ENCODE results near the gene STPG2.

The STPG2 gene

GRCh38 chr4:97665553-97665952 lies 477.7 kb downstream of the STPG2 start:
- no peak overlapping the region for H3K27ac ChIP-seq
- DNase-seq (ENCODE audit: low spot score), result no peak
- POLR2A ChIA-PET (ENCODE audit: low non-redundant PET), result no interaction called here
- TF ChIP-seq CTCF (conservative IDR thresholded peaks at IDR 0.05; ENCODE audit: low read depth), result no peak
- CTCF ChIA-PET, result interaction anchor here (0.7 kb wide), 1 partner anchor 1415 kb away, joined by 3 read pairs; no protein-coding TSS in a partner anchor

- TF ChIP-seq CTCF (conservative IDR thresholded peaks at IDR 0.05; ENCODE audit: low read depth), result no peak
- CTCF ChIA-PET, result interaction anchor here (0.7 kb wide), 1 partner anchor 1416 kb away, joined by 3 read pairs; no protein-coding TSS in a partner anchor
- no peak for DNase-seq (ENCODE audit: low spot score)
- H3K27ac ChIP-seq, result no peak overlapping the region
- POLR2A ChIA-PET (ENCODE audit: low non-redundant PET), result no interaction called here
Observed at GRCh38 chr4:97664741-97665140, 478.5 kb downstream of the STPG2 start.

GRCh38 chr4:97662133-97662532 lies 481.1 kb downstream of the STPG2 start:
- DNase-seq (ENCODE audit: low spot score), result no peak
- ChIA-PET CTCF (no interaction called here), POLR2A (ENCODE audit: low non-redundant PET) (no interaction called here)
- H3K27ac ChIP-seq, result no peak overlapping the region
- no peak for TF ChIP-seq CTCF (conservative IDR thresholded peaks at IDR 0.05; ENCODE audit: low read depth)

GRCh38 chr4:97656044-97656720 lies 487.1 kb downstream of the STPG2 start:
- ChIA-PET CTCF (interaction anchor here (0.6 kb wide), 1 partner anchor 1212 kb away, joined by 4 read pairs; no protein-coding TSS in a partner anchor), POLR2A (ENCODE audit: low non-redundant PET) (no interaction called here)
- TF ChIP-seq CTCF (conservative IDR thresholded peaks at IDR 0.05; ENCODE audit: low read depth), result no peak
- peak; percentile 65 for DNase-seq (ENCODE audit: low spot score)
- H3K27ac ChIP-seq, result no peak overlapping the region

- H3K27ac ChIP-seq, result no peak overlapping the region
- POLR2A ChIA-PET (ENCODE audit: low non-redundant PET), result no interaction called here
- TF ChIP-seq CTCF (conservative IDR thresholded peaks at IDR 0.05; ENCODE audit: low read depth), result no peak
- no peak for DNase-seq (ENCODE audit: low spot score)
- CTCF ChIA-PET, result interaction anchor here (0.6 to 0.8 kb wide), 2 partner anchors 61 to 93 kb away, joined by 3 read pairs; no protein-coding TSS in a partner anchor
Observed at GRCh38 chr4:97653701-97654100, 489.6 kb downstream of the STPG2 start.

GRCh38 chr4:97646997-97647396 lies 496.3 kb downstream of the STPG2 start:
- no peak overlapping the region for H3K27ac ChIP-seq
- ChIA-PET CTCF (no interaction called here), POLR2A (ENCODE audit: low non-redundant PET) (no interaction called here)
- TF ChIP-seq CTCF (conservative IDR thresholded peaks at IDR 0.05; ENCODE audit: low read depth), result no peak
- no peak for DNase-seq (ENCODE audit: low spot score)

Measured in RWPE1 (cell line).